Tibial artery (tissue), 4 donors: ENCODE results near the gene CNN2.

Experiments
- DNase-seq, 2 donors: peaks; one replicate each; pipeline ENCODE4 v3.0.0-alpha.2; 2019
- H3K27ac ChIP-seq, 2 donors: fragments of 200-600 bp; sonication (generic) in 1 of 2; 1 replicate in 1 of 2; 2 replicates in 1 of 2; pipeline ENCODE4 v1.5.1; 2018 to 2019; ENCODE audit warnings: mild to moderate bottlenecking in 1 of 2
- H3K27me3 ChIP-seq, 2 donors: fragments of 200-600 bp; sonication (generic) in 1 of 2; one replicate each; pipeline versions ENCODE4 v1.5.1 to v1.6.0; 2016 to 2019
- H3K36me3 ChIP-seq, 3 donors: fragments of 200-600 bp; sonication (generic) in 2 of 3; one replicate each; pipeline ENCODE4 v1.5.1; 2016 to 2019; ENCODE audit warnings: mild to moderate bottlenecking in 2 of 3
- H3K4me1 ChIP-seq, 4 donors: fragments of 200-600 bp; sonication (generic) in 2 of 4; 1 replicate in 3 of 4; 2 replicates in 1 of 4; pipeline ENCODE4 v1.5.1; 2016 to 2019
- H3K4me3 ChIP-seq, 2 donors: fragments of 200-600 bp; sonication (generic) in 1 of 2; 1 replicate in 1 of 2; 2 replicates in 1 of 2; pipeline ENCODE4 v1.5.1; 2018 to 2019; ENCODE audit warnings: mild to moderate bottlenecking in 2 of 2
- H3K9me3 ChIP-seq, 3 donors: fragments of 200-600 bp; sonication (generic) in 1 of 3; one replicate each; pipeline ENCODE4 v1.5.1; 2016 to 2019
- CTCF ChIP-seq, 2 experiments: fragments of 200-600 bp in 1 of 2; fragments of 450-650 bp in 1 of 2; IDR thresholded peaks; one replicate each; pipeline ENCODE4 v1.5.1; 2017 to 2019; ENCODE audit warnings: antibody characterized with exemption in 2 of 2, mild to moderate bottlenecking in 1 of 2, moderate library complexity in 1 of 2
- intact Hi-C: fragments of 100-400 bp; cut with DNase I; formaldehyde crosslinking; loops from one replicate; pipeline ENCODE4 v1.15.0; 2023; ENCODE audit warnings: low total_unique reads

Gene CNN2

DNA sequence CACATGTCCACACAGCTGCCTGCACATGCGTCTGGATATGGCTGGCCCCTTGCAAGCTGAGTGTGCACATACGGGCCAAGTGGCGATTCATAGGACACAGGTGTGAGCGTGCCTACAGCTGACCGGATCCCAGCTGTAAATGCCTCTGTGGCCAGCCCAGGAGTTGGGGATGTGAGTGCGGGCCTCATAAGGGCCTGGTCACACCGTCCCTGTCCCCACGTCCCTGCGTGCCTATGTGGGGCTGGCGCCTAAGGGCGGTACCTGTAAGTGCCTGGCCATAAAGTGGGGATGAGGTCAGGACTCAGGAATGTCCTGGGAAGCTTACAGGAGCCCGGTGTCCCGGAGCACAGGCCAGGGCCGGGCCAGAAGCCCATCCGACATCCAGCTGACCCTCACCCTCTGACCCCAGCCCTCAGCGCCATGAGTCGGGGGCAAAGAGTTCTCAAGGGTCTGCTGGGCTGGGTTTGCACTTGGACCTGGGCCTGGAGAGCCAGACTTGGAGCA is 39.2 kb downstream of the CNN2 start:
- no peak for TF ChIP-seq CTCF (IDR thresholded peaks at IDR 0.05)
- no peak for DNase-seq
- peaks cover 0 to 55% of the 10 kb centered on the region in 2 donors for H3K27me3 ChIP-seq
- H3K4me1 ChIP-seq = peaks cover 3 to 46% (median 35%) of the 10 kb centered on the region in 4 donors
- H3K9me3 ChIP-seq = no peaks in the 10 kb centered on the region
- H3K36me3 ChIP-seq = no peaks in the 10 kb centered on the region
- no peak overlapping the region for H3K27ac ChIP-seq
- intact Hi-C loops = no loop called here
- H3K4me3 ChIP-seq = no peak overlapping the region

DNA sequence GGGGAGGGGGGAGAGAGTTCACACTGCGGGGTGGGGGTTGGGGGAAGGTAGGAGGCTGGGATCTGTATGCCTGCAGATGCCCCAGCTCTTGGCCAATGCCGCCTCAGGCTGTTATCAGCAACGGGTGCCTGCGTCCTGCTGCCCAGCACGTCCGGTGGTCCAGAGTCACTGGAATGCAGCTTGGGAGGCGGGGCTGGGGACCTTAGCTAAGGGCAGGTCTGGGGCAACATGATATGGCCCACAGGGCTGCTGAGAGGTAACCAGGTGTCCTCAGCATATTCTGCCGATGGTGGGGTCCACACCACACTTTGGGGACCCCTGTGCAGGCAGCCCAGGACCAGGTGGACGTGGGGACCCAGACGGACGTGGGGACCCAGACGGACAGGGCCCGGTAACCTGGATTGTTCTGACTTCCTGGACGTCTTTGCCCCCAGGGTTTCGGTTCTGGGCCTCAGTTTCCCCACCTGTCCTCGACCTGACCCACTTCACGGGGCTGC is 39.9 kb downstream of the CNN2 start:
- intact Hi-C loops = no loop called here
- H3K27ac ChIP-seq = no peak overlapping the region
- peaks cover 0 to 61% of the 10 kb centered on the region in 2 donors for H3K27me3 ChIP-seq
- no peak for TF ChIP-seq CTCF (IDR thresholded peaks at IDR 0.05)
- H3K36me3 ChIP-seq = no peaks in the 10 kb centered on the region
- H3K4me3 ChIP-seq = peak overlapping the region; percentile 37 to 51
- no peaks in the 10 kb centered on the region for H3K9me3 ChIP-seq
- H3K4me1 ChIP-seq = peaks cover 3 to 52% (median 40%) of the 10 kb centered on the region in 4 donors
- no peak for DNase-seq

DNA sequence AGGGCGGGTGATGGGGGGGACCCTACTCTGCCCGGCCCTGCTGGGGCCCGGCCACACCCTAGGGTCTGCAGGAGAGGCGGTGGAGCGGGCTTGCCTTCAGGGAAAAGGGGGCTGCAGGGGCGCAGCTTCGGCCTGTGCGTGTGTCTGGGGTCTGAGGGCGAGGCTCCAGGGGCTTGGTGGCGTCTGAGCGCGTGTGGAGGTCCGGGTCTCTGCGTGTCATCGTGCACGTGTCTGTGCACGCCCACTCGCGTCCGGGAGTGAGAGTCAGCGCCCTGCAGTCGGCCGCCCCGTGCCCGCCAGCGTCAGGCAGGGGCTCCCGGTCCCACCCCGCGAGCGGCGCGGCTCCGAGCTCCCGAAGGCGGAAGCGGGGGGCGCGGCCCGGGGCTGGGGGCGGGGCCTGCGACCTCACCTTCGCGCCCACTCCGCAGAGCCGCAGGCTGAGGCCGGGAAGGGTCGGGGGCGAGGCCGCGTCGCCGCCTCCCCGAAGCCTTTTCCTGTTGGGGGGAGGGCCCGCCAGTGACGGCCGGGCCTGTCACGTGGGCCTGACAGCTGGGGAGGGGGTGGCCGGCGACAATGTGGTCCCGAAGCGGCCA is 40.4 kb downstream of the CNN2 start, which contains the start of gene ARHGAP45:
ARHGAP45 (plus strand) TSS at position 420 of the 593 bp plus-strand sequence. CDS start 239 bp downstream, outside the sequence.
- DNase-seq = no peak
- intact Hi-C loops = no loop called here
- Histone ChIP-seq H3K27ac (no peak within 1 kb of the TSS), H3K27me3 (peaks cover 0 to 65% of the 10 kb centered on the region in 2 donors), H3K4me3 (peak within 1 kb of the TSS; percentile 37 to 51), H3K4me1 (peaks cover 3 to 57% (median 46%) of the 10 kb centered on the region in 4 donors), H3K9me3 (no peaks in the 10 kb centered on the region), H3K36me3 (no peaks in the 10 kb centered on the region)
- no peak for TF ChIP-seq CTCF (IDR thresholded peaks at IDR 0.05)

- Histone ChIP-seq H3K4me3 (peak overlapping the region; percentile 37 to 51), H3K4me1 (peaks cover 3 to 59% (median 47%) of the 10 kb centered on the region in 4 donors), H3K27me3 (peaks cover 0 to 69% of the 10 kb centered on the region in 2 donors), H3K27ac (no peak overlapping the region), H3K9me3 (no peaks in the 10 kb centered on the region), H3K36me3 (no peaks in the 10 kb centered on the region)
- intact Hi-C loops = no loop called here
- TF ChIP-seq CTCF (IDR thresholded peaks at IDR 0.05) = no peak
- DNase-seq = no peak
Observed at GRCh38 chr19:1067341-1067957, 41.0 kb downstream of the CNN2 start.

DNA sequence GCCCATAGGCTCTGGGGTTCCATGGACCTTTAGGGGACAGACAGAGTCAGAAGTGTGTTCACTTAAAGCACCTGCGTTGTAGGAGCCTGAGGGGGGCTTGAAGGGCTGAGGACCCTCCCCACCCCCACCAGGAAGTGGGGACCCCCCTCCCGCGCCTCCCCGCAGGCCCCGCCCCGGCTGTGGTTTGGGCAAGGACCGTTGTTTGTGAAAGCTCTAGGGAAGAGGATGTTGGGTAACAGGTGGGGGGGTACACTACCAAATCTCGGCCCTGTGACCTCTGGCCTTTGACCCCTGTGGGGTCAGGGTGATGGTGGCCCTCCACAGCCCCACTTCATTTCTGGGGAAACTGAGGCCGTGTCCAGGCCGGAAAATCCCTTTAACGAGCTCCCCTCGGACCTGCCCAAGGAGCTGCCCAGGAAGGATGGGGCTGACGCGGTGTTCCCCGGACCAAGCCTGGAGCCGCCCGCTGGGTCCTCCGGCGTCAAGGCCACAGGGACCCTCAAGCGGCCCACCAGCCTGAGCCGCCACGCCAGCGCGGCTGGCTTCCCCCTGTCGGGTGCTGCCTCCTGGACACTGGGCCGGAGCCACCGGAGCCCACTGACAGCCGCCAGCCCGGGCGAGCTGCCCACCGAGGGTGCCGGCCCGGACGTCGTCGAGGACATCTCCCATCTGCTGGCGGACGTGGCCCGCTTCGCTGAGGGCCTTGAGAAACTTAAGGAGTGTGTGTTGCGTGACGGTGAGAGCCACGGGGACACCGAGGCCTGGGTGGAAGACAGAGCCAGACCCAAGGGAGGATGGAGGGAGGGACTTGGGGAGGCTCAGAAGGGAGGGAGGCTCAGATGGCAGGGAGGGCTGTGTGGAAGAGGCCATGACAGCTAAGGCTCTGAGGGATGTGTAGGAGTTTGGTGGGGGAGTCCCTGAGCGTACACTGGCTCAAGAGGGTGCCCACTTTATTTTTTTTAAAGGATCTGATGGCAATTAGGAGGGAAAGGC is 41.9 kb downstream of the CNN2 start:
- peaks cover 0 to 77% of the 10 kb centered on the region in 2 donors for H3K27me3 ChIP-seq
- H3K36me3 ChIP-seq = no peaks in the 10 kb centered on the region
- peak overlapping the region; percentile 37 to 51 for H3K4me3 ChIP-seq
- peaks cover 3 to 59% (median 47%) of the 10 kb centered on the region in 4 donors for H3K4me1 ChIP-seq
- no peak overlapping the region for H3K27ac ChIP-seq
- no peak for TF ChIP-seq CTCF (IDR thresholded peaks at IDR 0.05)
- DNase-seq = peak in 1 of 2 donors; percentile 47
- H3K9me3 ChIP-seq = no peaks in the 10 kb centered on the region
- intact Hi-C loops = no loop called here
